Cardiac muscle cell (in vitro differentiated cells and primary cell): ENCODE measurements around the gene KRT83. TPM values are rescaled to one million over a fixed set of nuclear protein-coding genes. Genes with fewer than 3 reads are reported as not detected.

Source experiments
- DNase-seq, 2 donors: peaks; one replicate each; pipeline versions ENCODE4 v3.0.0 to v3.0.0-alpha.2; 2010 to 2017; ENCODE audit warnings: low read depth in 1 of 2, low spot score in 1 of 2
- H3K27ac ChIP-seq: fragments of 200-600 bp; sonication (generic); 2 replicates; pipeline ENCODE4 v1.5.1; 2016
- H3K27me3 ChIP-seq: fragments of 200-600 bp; sonication (generic); 2 replicates; pipeline ENCODE4 v1.6.0; 2016; ENCODE audit warnings: control low read depth
- H3K36me3 ChIP-seq: fragments of 200-600 bp; sonication (generic); 2 replicates; pipeline ENCODE4 v1.5.1; 2016; ENCODE audit warnings: control low read depth
- H3K4me1 ChIP-seq: fragments of 200-600 bp; sonication (generic); 2 replicates; pipeline ENCODE4 v1.8.1; 2017; ENCODE audit warnings: low read depth, mild to moderate bottlenecking, mixed run types
- H3K4me3 ChIP-seq: fragments of 200-600 bp; sonication (generic); 2 replicates; pipeline ENCODE4 v1.5.1; 2016; ENCODE audit warnings: mild to moderate bottlenecking
- H3K9me3 ChIP-seq: fragments of 200-600 bp; sonication (generic); 2 replicates; pipeline ENCODE4 v1.5.1; 2017; ENCODE audit warnings: low read depth, mild to moderate bottlenecking, control low read depth
- polyA plus RNA-seq: library from polyadenylated mRNA; unstranded; fragments of >200 nt; fragmentation: Nextera tagmentation; extraction: Ambion mirVana; gene quantifications from 2 replicates; pipeline ENCODE4 v1.2.1, GENCODE V29; 2016
- total RNA-seq: library from RNA; depleted of rRNA; stranded (reverse); fragments of >200 nt; gene quantifications from 2 replicates; pipeline ENCODE4 v1.2.3, GENCODE V29; 2016
- TF ChIP-seq, protein P1 (sequence below): IDR thresholded peaks from 2 replicates; pipeline ENCODE4 v1.5.1; 2012; ENCODE audit warnings: low read depth, mild to moderate bottlenecking, low read length

KRT83 gene
- total and polyA plus RNA-seq, 2 experiments from 2014 or later = not detected

DNA sequence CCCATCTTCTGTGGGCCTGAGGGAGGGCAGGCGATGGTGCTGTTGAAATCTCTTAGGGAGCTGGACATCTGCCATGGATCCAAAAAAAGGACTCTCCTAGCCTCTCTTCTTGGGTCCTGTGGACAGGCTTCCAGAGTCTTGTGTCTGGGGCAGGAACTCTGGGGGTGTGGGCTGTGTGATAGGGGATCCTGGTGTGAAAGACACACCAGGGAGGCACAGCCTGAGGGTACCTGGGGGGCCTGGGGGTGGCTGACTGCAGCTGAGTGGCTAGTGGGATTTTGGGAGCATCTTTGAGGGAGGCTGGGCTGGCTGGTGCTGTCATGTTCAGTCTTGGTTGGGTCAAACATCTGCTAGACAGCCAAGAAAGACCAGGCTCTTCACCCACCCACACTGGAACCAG is 1.8 kb upstream of the KRT83 start:
- Histone ChIP-seq H3K4me3 (no peak overlapping the region), H3K36me3 (no peaks in the 10 kb centered on the region), H3K27me3 (peaks cover 87% of the 10 kb centered on the region), H3K4me1 (no peaks in the 10 kb centered on the region), H3K27ac (no peak overlapping the region), H3K9me3 (no peaks in the 10 kb centered on the region)
- no peak for DNase-seq
- TF ChIP-seq, protein P1, sequence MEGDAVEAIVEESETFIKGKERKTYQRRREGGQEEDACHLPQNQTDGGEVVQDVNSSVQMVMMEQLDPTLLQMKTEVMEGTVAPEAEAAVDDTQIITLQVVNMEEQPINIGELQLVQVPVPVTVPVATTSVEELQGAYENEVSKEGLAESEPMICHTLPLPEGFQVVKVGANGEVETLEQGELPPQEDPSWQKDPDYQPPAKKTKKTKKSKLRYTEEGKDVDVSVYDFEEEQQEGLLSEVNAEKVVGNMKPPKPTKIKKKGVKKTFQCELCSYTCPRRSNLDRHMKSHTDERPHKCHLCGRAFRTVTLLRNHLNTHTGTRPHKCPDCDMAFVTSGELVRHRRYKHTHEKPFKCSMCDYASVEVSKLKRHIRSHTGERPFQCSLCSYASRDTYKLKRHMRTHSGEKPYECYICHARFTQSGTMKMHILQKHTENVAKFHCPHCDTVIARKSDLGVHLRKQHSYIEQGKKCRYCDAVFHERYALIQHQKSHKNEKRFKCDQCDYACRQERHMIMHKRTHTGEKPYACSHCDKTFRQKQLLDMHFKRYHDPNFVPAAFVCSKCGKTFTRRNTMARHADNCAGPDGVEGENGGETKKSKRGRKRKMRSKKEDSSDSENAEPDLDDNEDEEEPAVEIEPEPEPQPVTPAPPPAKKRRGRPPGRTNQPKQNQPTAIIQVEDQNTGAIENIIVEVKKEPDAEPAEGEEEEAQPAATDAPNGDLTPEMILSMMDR = no peak

DNA sequence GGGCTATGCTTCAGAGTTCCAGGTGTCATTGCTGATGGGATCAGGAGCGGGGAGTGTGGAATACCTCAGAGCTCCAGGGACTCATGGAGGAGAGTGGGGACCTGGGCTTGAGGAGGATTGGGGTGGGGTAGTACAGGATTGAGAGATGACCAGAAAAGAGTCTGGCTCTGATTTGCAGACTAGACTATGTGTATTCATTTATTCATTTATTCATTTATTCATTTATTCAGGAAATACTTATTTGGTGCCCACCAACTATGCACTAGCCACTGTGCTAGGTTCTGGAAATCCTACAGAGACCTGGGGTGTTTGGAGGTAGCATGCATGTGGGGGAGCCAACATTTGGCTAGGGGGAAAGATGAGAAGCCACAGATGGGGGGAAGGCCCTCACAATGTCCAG is 871 bp upstream of the KRT83 start:
- no peak overlapping the region for H3K27ac ChIP-seq
- no peaks in the 10 kb centered on the region for H3K9me3 ChIP-seq
- TF ChIP-seq, protein P1 = no peak
- H3K27me3 ChIP-seq = peaks cover 80% of the 10 kb centered on the region
- no peak for DNase-seq
- H3K4me1 ChIP-seq = no peaks in the 10 kb centered on the region
- no peak overlapping the region for H3K4me3 ChIP-seq
- no peaks in the 10 kb centered on the region for H3K36me3 ChIP-seq

DNA sequence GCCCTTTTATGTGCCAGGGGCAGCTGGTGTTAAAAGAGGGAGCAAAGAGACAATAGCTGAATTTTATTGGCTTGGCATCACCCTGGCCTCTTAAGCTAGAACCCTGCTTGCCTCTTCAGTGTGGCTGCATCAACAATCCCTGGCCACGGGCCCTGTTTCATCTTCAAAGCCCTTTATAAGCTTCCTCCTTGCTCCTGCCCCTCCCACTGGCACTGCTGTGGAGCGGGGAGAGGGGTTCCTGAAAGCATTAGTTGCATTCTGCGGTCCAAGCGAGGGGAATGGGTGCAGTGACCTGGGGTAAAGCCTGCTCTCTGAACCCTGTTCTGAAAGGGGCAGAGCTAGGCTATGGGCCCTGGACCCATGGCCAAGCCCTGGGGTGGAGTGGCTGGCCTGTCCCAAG is 220 bp upstream of the KRT83 start:
- H3K4me1 ChIP-seq = no peaks in the 10 kb centered on the region
- TF ChIP-seq, protein P1 = no peak
- H3K27ac ChIP-seq = no peak overlapping the region
- DNase-seq = no peak
- H3K36me3 ChIP-seq = no peaks in the 10 kb centered on the region
- H3K27me3 ChIP-seq = peaks cover 74% of the 10 kb centered on the region
- H3K9me3 ChIP-seq = no peaks in the 10 kb centered on the region
- H3K4me3 ChIP-seq = no peak overlapping the region

DNA sequence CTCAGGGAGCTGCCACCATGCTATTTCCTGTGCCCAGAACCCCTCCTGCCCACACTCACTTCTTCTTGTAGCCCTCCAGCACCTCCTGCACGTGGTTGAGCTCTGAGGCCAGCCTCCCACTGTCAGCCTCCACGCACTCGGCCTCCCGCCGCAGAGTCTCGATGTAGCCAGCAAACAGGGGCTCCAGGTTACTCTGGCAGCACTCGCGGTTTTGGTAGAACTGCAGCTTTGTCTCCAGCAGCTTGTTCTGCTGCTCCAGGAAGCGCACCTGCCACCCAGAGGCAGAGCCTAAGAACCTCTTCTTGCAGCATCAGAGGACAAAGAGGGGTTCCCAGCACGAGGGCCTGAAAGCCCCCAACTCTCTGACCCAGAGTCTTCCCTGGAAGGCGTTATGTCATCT is 2.1 kb downstream of the KRT83 start:
- Histone ChIP-seq H3K27me3 (peaks cover 62% of the 10 kb centered on the region), H3K36me3 (no peaks in the 10 kb centered on the region), H3K27ac (no peak overlapping the region), H3K4me3 (no peak overlapping the region), H3K9me3 (no peaks in the 10 kb centered on the region), H3K4me1 (no peaks in the 10 kb centered on the region)
- DNase-seq = peak in 1 of 2 donors; percentile 7
- TF ChIP-seq, protein P1 = no peak

DNA sequence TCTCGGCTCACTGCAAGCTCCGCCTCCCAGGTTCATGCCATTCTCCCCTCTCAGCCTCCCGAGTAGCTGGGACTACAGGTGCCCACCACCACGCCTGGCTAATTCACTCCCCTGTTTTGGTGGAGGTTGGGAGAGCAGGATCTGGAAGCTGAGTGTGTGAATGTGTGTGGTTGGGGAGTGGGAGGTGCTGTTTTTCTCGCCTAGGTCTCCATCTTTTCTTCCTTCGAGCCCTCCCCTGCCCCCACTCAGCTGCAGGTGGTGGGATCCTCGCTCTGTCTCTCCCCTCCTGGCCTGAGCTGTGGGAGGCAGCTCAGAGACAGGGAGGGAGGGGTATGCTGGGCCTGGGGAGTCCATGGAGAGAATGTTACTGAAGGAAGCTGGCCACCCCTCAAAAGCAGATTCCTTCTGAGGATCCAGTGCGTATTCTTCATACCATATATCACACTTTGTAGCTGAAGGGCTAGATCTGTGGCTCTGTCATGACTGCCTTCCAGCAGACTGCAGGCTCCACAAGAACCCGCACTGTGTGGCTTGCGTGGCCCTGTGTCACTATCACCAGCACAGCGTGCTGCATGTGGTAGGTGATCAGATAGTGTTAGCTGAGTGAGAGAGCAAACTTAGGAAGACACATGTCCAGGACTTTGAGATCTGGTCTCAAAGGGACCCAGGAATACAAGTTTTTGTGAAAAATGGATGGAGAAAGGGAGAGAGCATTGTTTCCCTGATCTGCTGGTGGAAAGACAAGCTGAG is 2.8 kb downstream of the KRT83 start:
- no peaks in the 10 kb centered on the region for H3K9me3 ChIP-seq
- no peaks in the 10 kb centered on the region for H3K36me3 ChIP-seq
- H3K27me3 ChIP-seq = peaks cover 63% of the 10 kb centered on the region
- no peaks in the 10 kb centered on the region for H3K4me1 ChIP-seq
- H3K27ac ChIP-seq = no peak overlapping the region
- DNase-seq = no peak
- TF ChIP-seq, protein P1 = no peak
- H3K4me3 ChIP-seq = no peak overlapping the region
